Stimulated activated CD8-positive, alpha-beta memory T cell treated with anti-CD3 and anti-CD28 coated beads, Interleukin-7, amount 100 ng/mL, for 48 hours (primary cell): ENCODE data around the gene SLC26A1.

Source experiments
- DNase-seq, 2 donors: peaks; one replicate each; pipeline ENCODE4 v3.0.0-alpha.2; 2020; ENCODE audit warnings: low read depth in 1 of 2; ENCODE audit errors: extremely low read depth in 1 of 2

SLC26A1 gene

GRCh38 chr4:1014291-1015167 is 21.3 kb upstream of the SLC26A1 start:
- no peak for DNase-seq

DNA sequence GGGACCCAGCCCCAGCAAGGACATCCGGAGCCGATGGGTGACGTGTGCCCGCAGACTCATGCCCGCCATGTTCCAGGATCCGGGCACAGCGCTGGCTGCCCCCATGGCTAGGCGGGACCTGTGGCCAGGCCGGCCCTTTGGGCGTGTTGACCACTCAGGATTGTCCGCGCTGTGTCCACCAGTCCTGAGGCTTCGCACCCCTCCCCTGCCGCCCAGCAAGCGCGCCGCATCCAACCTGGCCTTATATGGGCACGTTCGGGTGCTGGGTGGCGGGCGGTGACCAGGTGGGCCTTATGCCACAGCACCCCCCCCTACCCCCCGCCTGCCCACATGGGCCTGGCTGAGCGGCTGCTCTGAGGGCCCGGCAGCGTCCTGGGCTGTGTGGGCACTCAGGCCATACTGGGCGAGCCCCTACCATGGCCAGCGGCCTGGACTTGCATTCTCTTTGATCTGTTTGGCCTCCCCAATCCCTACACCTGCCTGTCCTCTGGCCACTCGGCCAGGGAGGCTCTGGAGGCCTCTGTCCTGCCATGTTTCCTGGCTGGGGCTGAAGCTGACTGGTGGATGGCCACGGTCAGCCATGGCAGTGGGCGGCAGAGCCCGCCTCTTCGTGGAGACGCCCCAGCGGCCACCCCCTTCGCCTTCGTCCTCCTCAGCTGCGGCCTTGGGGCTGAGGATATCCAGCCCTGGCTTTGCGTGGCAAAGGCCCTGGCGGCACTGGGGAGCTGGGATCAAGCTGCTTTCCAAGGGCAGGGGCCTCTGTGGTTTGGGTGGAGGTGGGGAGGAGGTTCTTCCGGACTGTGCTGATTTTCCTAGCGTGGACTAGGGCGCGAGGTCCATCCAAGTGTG is 20.2 kb upstream of the SLC26A1 start:
- DNase-seq, result no peak

GRCh38 chr4:1012034-1012739 is 19.0 kb upstream of the SLC26A1 start:
- DNase-seq, result no peak

GRCh38 chr4:1011666-1012033 is 18.4 kb upstream of the SLC26A1 start:
- DNase-seq, result no peak

- peak; percentile 83 to 86 for DNase-seq
Measured at GRCh38 chr4:1011022-1011665, 17.9 kb upstream of the SLC26A1 start, which contains the start of gene FGFRL1. Gene FGFRL1 (plus strand): TSS chr4:1011626. CDS start chr4:1012486, 860 bp downstream.

DNA sequence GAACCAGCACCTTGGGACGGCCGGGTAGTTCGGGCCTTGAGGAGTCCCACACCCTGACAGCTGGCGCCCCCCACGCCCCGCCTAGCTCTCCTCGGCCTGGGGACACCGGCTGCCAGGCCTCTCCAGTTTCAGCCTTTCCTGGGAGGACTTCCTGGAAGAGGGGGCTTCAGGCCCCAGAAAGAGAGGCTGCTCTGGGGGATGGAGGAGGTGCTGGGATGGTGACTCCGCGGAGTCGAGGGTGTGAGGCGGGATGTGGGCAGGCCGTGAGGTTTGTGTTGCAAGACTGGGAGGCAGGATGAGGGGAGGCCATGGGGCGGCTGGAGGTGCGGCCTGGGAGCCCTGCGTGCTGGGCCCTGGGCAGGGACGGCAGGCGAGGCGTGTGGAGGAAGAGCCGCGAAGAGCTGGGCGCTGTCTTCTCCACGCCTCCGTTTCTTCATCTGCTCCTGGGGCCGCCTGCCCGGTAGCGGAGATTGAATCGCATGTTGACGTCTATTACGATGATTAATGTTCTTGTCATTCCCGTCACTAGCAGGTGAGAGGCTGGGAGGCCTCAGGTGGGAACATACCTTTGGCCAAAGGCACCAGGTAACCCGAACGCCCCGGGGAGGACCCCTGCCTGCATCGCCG is 17.3 kb upstream of the SLC26A1 start:
- DNase-seq, result peak; percentile 62 to 78

DNA sequence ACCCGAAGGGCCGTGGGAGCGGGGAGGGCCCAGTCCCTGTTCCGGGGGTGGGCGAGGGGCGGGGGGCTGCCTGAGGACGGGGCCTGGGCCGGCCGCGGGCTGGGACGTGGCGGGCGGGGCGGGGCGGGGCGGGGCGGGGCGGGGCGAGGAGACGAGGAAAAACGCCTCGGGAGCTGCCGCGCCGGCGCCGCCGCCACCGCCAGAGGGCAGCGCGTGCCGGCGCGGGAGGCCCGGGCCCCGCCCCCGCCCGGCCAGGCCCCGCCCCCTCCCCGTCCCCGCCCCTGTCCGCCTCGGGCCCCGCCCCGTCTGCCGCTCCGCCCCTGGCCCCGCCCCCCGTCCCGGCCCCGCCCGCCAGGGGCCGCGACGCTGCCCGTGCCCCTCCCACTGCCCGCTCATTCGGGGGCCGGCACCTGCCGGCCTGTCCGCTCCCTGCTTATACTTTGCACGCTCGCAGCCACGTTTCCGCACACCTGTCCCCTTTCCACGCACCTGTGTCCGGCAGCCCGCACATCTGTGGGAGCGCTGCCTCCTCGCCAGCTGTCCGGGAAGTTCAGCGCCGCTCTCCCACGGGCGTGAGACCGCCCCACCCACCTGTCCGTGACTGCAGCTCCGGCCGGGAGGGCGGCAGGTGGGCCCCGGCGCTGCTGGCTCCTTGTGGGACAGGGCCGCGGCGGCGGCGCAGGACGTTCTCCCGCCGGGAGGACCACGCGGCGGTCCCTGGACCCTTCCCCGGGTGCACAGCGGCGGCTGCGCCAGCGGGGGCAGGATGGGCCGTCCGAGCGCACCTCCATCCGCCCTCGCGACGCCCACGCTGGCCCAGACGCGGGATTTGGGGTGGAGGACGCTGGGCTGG is 16.6 kb upstream of the SLC26A1 start:
- DNase-seq, result peak in 1 of 2 donors; percentile 50

DNA sequence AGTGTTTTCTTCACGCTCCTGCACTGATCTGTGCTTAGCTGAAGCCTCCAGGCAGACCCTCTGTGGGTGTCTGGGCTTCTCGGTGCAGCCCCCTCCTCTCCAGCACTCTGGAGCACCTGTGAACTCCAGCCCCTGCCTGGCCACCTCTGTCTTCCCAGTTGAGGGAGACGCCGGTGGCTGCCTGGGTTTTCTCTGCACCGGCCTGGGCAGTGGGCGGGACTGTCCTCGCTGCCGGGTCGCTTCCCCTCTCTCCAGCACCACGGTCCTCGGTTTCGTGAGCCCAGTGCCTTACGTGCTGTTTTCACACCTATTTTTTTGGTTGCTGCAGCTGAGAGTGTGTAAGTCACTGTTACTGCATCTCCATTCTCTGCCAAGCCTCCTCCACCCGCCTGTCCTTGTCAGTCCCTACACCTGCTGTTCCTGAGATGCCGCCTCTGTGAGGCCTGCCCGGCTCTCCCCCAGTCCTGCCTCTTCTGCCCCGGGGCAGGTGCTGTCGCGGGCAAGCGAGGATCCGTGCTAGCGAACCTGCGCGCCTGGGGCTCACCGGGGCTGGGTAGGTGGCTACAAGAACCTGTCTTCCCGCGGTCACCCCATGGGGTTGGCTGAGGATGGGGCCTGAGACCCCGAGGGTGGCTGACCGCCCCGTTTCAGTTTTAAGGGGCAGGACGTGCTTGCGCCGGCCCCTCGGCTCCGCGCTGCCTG is 15.8 kb upstream of the SLC26A1 start:
- DNase-seq, result no peak

DNA sequence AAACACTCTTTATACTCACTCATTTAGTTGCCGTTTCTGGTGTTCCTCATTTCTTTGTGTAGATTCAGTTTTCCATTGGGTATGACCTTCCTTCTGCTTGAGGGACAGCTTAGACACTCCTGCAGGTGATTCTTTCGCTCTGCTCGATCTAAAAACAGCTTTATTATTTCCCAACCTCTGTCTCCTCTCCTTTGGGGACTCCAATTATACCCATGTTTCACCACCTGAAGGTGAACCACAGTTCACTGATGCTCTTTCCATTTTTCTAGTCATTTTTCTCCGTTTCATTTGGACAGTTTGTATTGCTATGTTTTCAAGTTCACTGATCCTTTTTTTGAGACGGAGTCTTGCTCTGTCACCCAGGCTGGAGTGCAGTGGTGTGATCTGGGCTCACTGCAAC is 13.7 kb upstream of the SLC26A1 start:
- DNase-seq, result no peak

DNA sequence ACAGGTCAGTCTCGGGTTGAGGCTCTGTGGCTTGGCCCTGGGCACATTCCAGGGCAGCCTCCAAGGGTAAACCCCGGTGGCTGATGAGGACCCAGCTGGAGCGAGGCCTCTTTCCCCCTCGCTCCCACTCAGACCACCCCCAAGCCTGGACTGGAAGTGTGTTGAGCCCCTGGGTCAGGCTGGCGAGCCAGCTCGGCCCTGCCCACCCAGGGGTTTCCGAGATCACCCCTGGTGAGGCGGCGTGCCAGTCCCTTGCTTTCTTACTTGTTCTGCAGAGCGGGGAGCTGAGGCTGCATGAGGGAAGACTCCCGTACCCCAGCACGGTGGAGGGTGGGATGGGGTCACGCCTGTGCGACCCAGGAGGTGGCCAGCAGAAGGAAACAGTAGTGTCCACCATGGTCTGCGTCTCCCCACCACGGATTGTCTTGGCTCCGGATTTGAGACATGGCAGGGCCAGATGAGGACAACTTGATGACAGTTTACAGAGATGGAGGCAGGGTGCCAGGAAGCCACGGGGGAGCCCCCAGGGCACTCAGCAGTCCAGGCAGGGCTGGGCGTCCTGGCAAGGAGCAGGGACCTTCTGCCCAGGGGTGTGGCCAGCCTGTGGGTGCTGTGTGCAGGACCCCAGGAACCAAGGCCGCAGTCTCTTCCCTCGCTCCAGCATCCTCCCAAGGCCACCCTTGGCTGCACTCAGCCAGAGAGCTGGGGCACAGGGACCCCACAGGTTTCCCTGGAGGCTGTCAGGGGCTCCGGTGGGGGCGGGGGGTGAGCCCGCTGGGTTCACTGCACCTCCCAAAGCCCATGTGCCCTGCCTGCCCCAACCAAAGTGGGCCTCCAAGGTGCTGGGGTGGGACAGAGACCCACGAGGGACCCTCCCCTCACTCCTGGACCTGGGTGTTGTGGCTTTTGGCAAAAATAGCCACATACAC is 11.6 kb upstream of the SLC26A1 start:
- DNase-seq, result no peak

DNA sequence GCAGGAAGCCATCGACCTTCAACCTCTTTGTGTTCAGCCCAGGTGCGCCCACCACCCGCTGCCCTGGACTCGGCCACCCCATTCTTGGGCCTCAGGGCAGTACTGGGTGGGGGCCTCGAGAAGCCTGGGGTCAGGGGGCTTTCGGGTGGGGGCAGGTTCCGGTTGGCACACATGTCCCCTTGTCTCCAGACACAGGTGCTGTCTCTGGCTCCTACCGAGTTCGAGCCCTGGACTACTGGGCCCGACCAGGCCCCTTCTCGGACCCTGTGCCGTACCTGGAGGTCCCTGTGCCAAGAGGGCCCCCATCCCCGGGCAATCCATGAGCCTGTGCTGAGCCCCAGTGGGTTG is 10.8 kb upstream of the SLC26A1 start:
- DNase-seq, result no peak

DNA sequence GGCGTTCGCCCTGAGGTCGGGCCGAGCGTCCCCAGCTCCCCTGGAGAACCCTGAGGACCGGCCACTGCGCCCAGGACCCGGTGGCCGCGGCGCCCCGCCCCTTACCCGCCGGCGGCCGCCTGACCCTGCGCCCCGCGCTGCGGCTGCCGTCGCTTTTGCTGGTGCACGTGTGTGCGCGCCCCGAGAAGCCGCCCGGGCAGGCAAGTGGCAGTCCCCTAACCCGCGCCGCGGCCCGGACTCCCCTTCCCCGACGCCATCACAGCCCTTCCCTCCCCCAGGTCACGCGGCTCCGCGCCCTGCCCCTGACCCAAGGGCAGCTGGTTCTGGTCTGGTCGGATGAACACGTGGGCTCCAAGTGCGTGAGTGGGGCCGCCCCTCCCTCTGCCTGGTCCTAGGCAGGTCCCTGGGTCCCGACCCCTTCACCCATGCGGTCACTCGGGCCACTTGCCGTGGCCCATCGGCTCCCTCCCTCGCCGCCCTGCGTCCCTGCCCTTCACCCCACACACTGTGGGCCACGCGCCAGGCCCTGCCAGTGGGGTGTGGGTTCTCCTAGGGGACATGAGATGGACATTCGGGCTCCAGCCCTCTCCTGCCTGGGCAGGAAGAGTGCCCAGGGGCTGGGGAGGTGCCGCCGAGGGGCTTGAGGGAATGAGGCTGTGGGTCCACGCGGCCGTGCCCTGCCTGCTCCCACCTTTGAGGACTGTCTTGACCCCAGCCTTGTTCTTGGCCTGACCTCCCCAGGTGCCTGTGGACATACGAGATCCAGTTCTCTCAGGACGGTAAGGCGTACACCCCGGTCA is 10.3 kb upstream of the SLC26A1 start:
- no peak for DNase-seq

GRCh38 chr4:1002631-1003251 is 9.5 kb upstream of the SLC26A1 start:
- DNase-seq, result no peak

DNA sequence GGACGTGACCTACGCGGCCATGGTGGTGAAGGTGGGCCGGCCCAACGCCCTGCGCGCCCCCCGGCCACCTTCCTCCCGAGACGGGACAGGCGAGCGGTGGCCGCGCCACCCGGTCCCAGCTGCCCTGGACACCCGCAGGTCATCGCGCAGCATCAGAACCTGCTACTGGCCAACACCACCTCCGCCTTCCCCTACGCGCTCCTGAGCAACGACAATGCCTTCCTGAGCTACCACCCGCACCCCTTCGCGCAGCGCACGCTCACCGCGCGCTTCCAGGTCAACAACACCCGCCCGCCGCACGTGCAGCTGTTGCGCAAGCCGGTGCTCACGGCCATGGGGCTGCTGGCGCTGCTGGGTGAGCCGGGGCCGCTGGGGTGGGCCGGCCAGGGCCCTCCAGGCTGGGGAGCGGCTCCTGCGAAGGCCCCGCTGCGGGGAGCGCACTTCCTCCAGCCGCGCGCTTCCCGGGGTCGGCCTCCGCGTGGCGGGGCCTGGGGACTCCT is 9.0 kb upstream of the SLC26A1 start:
- no peak for DNase-seq

- DNase-seq, result no peak
Measured at GRCh38 chr4:1001561-1002130, 8.4 kb upstream of the SLC26A1 start.

DNA sequence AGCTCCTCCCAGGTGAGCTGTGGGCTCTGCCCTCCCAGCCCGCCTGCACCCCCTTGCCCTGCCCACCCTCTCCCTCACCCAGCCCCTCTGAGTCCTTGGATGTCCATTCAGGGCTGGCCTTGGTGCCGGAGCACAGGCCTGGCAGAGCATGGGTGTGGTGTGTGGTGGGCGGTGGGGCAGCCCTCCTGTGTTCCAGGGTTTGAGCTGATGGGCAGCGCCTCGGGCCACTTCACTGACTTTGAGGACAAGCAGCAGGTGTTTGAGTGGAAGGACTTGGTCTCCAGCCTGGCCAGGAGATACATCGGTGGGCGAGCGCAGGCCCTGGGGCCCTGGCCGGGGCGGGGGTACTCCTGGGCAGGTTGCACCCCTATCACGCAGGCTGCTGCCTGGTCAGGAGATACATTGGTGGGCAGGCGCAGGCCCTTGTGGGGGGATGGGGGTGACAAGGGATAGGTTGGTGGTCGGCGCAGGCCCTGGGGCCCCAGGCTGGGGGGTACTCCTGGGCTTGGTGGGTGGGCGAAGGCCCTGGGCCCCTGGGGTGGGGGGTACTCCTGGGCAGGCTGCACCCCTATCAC is 7.6 kb upstream of the SLC26A1 start:
- no peak for DNase-seq
